22Rv1 (cell line): Measurements from ENCODE around the gene CDCA3.

Source experiments
- H3K27ac ChIP-seq: fragments of 450-650 bp; 2 replicates; pipeline ENCODE4 v1.5.1; 2017
- ZFX ChIP-seq: fragments of 450-650 bp; IDR thresholded peaks from 2 replicates; pipeline ENCODE4 v1.6.1; 2017; ENCODE audit warnings: antibody characterized with exemption, borderline replicate concordance
- TF ChIP-seq, protein P1 (sequence below): fragments of 450-650 bp; IDR thresholded peaks from 2 replicates; pipeline ENCODE4 v1.5.1; 2017; ENCODE audit warnings: mild to moderate bottlenecking

CDCA3 gene

DNA sequence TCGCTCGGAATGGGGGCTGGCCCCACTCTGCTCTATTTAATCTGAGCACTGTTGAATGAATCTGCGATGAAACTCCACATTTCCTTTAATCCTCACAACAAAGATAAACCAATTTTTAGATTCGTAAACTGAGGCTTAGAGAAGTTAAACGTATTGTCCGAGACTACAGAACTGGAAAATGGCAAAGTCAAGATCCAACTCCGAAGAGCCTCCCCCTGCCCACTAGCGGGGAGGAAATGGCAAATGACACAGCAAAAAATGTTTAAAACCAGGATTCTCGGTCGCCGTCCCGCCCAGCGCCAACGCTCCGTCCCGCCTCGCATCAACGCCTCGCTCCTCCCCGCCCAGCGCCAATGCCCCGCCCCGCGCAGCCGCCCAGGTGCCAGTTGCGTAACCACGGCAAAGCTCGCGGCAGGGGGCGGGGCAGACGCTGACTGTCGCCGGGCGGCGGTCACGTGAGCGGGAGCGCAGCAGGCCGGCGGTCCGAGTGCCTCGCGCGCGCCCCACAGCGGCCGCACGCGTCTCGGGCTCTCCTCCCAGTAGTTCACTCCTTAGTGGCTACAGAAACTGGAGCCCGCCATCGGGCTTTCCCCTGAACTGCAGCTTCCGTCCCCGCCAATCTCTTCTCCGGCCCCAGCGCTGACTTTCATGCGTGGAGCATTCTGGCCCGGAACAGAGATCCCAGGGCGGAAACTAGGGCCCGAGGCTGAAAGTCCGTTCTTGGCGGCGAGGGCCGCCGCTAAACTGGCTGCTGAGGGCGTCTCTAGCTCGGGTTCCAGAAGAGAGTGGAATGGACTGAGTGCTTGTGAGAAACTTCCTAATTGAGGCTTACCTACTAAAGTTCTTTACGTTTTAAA lies 39.9 kb upstream of the CDCA3 start:
- TF ChIP-seq ZFX = no peak
- TF ChIP-seq, protein P1, sequence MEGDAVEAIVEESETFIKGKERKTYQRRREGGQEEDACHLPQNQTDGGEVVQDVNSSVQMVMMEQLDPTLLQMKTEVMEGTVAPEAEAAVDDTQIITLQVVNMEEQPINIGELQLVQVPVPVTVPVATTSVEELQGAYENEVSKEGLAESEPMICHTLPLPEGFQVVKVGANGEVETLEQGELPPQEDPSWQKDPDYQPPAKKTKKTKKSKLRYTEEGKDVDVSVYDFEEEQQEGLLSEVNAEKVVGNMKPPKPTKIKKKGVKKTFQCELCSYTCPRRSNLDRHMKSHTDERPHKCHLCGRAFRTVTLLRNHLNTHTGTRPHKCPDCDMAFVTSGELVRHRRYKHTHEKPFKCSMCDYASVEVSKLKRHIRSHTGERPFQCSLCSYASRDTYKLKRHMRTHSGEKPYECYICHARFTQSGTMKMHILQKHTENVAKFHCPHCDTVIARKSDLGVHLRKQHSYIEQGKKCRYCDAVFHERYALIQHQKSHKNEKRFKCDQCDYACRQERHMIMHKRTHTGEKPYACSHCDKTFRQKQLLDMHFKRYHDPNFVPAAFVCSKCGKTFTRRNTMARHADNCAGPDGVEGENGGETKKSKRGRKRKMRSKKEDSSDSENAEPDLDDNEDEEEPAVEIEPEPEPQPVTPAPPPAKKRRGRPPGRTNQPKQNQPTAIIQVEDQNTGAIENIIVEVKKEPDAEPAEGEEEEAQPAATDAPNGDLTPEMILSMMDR = peak; percentile 100
- H3K27ac ChIP-seq = peak overlapping the region; percentile 94

DNA sequence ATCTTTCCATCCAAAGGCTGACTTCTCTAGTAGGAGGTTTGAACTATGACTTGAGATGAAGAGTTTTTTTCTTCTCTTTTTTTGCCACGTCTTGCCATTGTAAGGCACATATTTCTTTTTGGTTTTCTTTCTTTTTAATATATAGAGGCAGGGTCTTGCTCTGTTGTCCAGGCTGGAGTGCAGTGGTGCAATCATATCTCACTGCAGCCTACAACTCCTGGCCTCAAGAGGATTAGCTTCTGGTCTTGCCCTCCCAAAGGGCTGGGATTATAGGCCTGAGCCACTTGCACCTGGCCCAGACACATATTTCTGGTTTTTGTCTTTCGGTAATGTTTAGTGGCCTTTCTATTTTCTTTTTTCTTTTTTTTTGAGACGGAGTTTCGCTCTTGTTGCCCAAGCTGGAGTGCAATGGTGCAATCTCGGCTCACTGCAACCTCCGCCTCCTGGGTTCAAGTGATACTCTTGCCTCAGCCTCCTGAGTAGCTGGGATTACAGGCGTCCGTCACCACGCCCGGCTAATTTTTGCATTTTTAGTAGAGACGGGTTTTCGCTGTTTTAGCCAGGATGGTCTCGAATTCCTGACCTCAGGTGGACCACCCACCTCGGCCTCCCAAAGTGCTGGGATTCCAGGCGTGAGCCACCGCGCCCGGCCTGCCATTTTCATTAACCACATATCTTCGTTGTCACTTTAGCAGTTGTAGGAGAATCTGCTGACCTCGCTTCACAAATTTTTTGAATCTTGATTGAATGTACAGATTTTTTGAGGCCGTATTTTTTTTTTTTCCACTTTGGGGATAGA lies 38.9 kb upstream of the CDCA3 start:
- peak overlapping the region; percentile 94 for H3K27ac ChIP-seq

DNA sequence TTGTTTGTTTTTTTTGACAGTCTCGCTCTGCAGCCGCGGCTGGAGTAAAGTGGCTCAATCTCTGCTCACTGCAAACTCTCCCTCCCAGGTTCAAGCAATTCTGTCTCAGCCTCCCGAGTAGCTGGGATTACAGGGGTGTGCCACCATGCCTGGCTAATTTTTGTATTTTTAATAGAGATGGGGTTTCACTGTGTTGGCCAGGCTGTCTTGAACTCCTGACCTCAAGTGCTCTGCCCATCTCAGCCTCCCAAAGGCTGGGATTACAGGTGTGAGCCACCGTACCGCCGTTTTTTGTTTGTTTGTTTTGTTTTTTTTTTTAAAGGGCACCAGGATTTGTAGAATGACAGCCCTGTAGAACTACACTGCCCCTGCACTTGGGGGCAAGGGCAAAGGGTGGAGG lies 37.7 kb upstream of the CDCA3 start:
- H3K27ac ChIP-seq = peak overlapping the region; percentile 94

DNA sequence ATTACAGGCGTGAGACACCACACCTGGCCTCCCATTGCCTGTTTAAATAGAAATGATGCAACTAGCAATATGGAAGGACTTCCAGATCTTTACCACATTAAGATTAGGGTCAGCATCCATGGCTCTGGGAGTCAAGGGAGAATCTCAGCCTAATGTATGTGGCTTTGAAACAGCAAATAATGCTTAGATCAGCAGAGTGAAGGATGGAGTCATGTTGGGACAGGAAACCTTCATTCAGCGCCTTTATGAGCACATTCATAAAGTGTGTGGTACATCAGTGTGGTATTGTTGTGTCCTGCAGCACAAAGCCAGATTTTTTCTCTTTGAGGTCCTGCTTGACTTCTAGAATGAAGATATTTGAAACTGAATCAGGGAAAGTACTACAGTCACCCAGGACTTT lies 37.3 kb upstream of the CDCA3 start:
- H3K27ac ChIP-seq = peak overlapping the region; percentile 94
- TF ChIP-seq ZFX = no peak
- TF ChIP-seq, protein P1 = no peak

DNA sequence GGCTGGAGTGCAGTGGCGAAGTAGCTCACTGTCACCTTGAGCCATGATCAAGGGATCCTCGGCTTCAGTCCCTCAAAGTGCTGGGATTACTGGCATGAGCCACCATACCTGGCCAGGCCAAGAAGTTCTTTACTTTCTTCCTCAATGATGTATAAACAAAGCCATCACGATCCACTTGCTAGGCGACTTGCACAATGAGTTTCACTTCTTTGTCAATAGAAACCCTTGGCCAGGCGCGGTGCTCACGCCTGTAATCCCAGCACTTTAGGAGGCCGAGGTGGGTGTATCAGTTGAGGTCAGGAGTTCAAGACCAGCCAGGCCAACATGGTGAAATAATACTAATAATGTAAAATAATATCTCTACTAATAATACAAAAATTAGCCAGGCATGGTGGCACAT lies 36.4 kb upstream of the CDCA3 start:
- TF ChIP-seq, protein P1 = no peak
- no peak for TF ChIP-seq ZFX
- H3K27ac ChIP-seq = peak overlapping the region; percentile 94

DNA sequence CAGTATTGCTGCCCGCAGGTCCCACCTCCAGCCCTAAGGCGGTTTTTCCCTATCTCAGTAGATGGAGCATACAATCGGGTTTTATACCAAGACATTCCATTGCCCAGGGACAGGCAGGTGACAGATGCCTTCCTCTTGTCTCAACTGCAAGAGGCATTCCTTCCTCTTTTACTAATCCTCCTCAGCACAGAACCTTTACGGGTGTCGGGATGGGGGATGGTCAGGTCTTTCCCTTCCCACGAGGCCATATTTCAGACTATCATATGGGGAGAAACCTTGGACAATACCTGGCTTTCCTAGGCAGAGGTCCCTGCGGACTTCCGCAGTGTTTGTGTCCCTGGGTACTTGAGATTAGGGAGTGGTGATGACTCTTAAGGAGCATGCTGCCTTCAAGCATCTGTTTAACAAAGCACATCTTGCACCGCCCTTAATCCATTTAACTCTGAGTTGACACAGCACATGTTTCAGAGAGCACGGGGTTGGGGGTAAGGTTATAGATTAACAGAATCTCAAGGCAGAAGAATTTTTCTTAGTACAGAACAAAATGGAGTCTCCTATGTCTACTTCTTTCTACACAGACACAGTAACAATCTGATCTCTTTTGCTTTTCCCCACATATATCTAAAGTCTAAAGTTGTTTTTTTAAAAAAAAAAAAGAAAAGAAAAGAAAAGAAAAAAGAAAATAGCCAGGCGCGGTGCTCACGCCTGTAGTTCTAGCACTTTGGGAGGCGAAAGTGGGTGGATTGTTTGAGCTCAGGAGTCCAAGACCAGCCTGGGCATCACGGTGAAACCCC lies 35.3 kb upstream of the CDCA3 start:
- peak overlapping the region; percentile 94 for H3K27ac ChIP-seq

DNA sequence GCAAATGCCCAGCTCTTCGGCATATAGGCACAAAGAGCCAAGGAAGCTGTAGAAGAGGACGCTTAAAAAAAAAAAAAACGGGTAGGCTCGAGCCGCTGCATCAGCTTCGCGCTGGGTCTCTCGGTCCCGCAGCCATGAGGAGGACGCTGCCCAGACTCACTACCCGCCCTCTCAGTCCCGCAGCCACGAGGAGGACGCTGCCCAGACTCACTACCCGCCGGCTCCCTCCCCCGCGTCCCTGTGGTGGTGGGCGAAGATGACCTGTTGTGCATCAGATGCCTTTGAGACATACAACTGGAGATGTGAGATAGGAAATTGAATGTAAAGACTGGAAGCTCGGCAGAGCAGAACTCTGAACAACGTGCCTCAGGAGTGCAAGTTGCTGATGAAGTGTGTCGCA lies 33.5 kb upstream of the CDCA3 start:
- H3K27ac ChIP-seq = no peak overlapping the region
- TF ChIP-seq, protein P1 = no peak
- TF ChIP-seq ZFX = no peak

DNA sequence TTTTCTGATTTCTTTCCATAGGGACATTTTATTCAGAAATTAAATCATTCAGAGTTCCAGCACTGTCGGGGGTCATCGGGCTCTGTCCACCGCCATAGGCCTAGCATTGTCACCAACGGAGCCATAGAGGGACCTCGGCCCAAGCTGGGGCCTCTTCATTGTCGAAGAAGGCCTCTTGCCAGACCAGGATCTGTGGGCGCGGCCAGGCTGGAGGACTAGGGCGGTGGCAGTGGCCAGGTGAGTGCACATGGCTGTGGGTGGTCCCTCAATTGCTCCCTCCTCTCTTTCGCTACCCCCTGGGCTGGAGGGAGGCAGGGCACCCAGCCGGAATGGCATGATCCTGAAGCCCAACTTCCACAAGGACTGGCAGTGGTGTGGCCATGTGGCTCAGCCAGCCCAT lies 32.6 kb upstream of the CDCA3 start:
- TF ChIP-seq, protein P1 = no peak
- no peak for TF ChIP-seq ZFX
- no peak overlapping the region for H3K27ac ChIP-seq
